HepG2 (cell line): ENCODE data around the gene MEF2D. TPM values are rescaled to one million over a fixed set of nuclear protein-coding genes. Genes with fewer than 3 reads are reported as not detected.
A peak's percentile ranks its signal among the peaks of the same experiment; 100 is the strongest.

Experiments used
- ATAC-seq: fragments of 200-7000 bp; cut with Tn5 transposase; 3 replicates; pipeline ENCODE4 v1.9.1; 2020; ENCODE audit warnings: mild to moderate bottlenecking, moderate library complexity
- BruUV-seq: library from RNA; stranded (reverse); fragments of 400-500 nt; replicated peaks from 2 replicates; lab custom pipeline; 2021; lab: Mats Ljungman, UMichigan
- CTCF ChIA-PET: fragments of 300-600 bp; formaldehyde crosslinking; extraction: SDS; loops from one replicate; lab custom pipeline; 2021; ENCODE audit warnings: low total read pairs, inconsistent platforms, low intra/inter-chr PET ratio; lab: Yijun Ruan, JAX
- POLR2A ChIA-PET: fragments of 350-600 bp; sonication (Branson Sonifier 250); formaldehyde crosslinking; loops from one replicate; lab custom pipeline; 2020; ENCODE audit warnings: antibody characterized with exemption, inconsistent platforms; lab: Yijun Ruan, JAX
- DNase-seq: peaks from one replicate; pipeline ENCODE4 v3.0.0-alpha.2; 2015; ENCODE audit warnings: low spot score
- FAIRE-seq: peaks from 3 replicates; lab custom pipeline; 2011; peaks lifted over from hg19 to GRCh38; lab: Jason Lieb, UNC
- H2AFZ ChIP-seq: one replicate; pipeline ENCODE4 v1.6.1; 2011; ENCODE audit warnings: low read length, inconsistent platforms
- H3K27ac ChIP-seq: fragments of 300-600 bp; 3 replicates; pipeline ENCODE4 v1.8.0; 2011; ENCODE audit warnings: mixed run types, mild to moderate bottlenecking, mixed read lengths, low read length, inconsistent platforms; ENCODE audit not compliant: insufficient read depth; ENCODE audit errors: extremely low read length
- H3K27me3 ChIP-seq, 2 experiments: fragments of 200-600 bp in 1 of 2; 2 replicates in 1 of 2; 3 replicates in 1 of 2; pipeline versions ENCODE4 v1.6.0 to v1.8.0; 2011; ENCODE audit warnings: low read length in 2 of 2, mild to moderate bottlenecking in 2 of 2, moderate library complexity in 2 of 2, inconsistent platforms in 1 of 2; ENCODE audit not compliant: insufficient read depth in 2 of 2, control insufficient read depth in 1 of 2
- H3K36me3 ChIP-seq, 2 experiments: fragments of 200-600 bp in 1 of 2; replicated peaks in 1 of 2; 2 replicates in 1 of 2; 3 replicates in 1 of 2; pipeline versions ENCODE4 v1.5.1 to v1.8.0; 2011; ENCODE audit warnings: low read length in 2 of 2, inconsistent platforms in 1 of 2; ENCODE audit not compliant: insufficient read depth in 2 of 2, control insufficient read depth in 1 of 2
- H3K4me1 ChIP-seq: 2 replicates; pipeline ENCODE4 v1.5.1; 2012; ENCODE audit warnings: low read length, inconsistent platforms; ENCODE audit not compliant: insufficient read depth
- H3K4me2 ChIP-seq: 2 replicates; pipeline ENCODE4 v1.6.0; 2011; ENCODE audit warnings: low read depth, low read length, inconsistent platforms
- H3K4me3 ChIP-seq, 3 experiments: fragments of 200-600 bp in 1 of 3; sonication (generic), shearing (Covaris generic) in 1 of 3; replicated peaks in 1 of 3; 2 replicates each; pipeline ENCODE4 v1.5.1; 2011 to 2016; ENCODE audit warnings: low read length in 3 of 3, inconsistent platforms in 2 of 3, low read depth in 2 of 3, mild to moderate bottlenecking in 2 of 3, control low read depth in 1 of 3, mixed read lengths in 1 of 3; ENCODE audit not compliant: insufficient read depth in 1 of 3
- H3K79me2 ChIP-seq: one replicate; pipeline ENCODE4 v1.6.1; 2011; ENCODE audit warnings: low read length, inconsistent platforms; ENCODE audit not compliant: insufficient read depth
- H3K9ac ChIP-seq: 2 replicates; pipeline ENCODE4 v1.6.0; 2011; ENCODE audit warnings: mild to moderate bottlenecking, low read depth, low read length, inconsistent platforms; ENCODE audit not compliant: insufficient read depth
- H3K9me3 ChIP-seq: 2 replicates; pipeline ENCODE4 v1.5.1; 2012; ENCODE audit warnings: mild to moderate bottlenecking, low read length
- H4K20me1 ChIP-seq: 2 replicates; pipeline ENCODE4 v1.6.0; 2011; ENCODE audit warnings: inconsistent platforms, mild to moderate bottlenecking, low read length, moderate library complexity; ENCODE audit not compliant: insufficient read depth
- FOXM1 ChIP-seq: sonication (generic); formaldehyde crosslinking; IDR thresholded peaks from 2 replicates; pipeline ENCODE4 v1.5.0; 2020; ENCODE audit warnings: missing genetic modification reagents
- GABPA ChIP-seq, 2 experiments: IDR thresholded peaks; 2 replicates each; pipeline ENCODE4 v1.6.1; 2011 to 2016; ENCODE audit warnings: low read depth in 2 of 2, low read length in 1 of 2, missing biosample characterization in 1 of 2, missing genetic modification characterization in 1 of 2
- HNF1A ChIP-seq, 2 experiments: sonication (generic) in 1 of 2; formaldehyde crosslinking in 1 of 2; IDR thresholded peaks; 2 replicates each; pipeline versions ENCODE4 v1.4.0 to v1.6.1; 2016 to 2020; ENCODE audit warnings: borderline replicate concordance in 1 of 2, low read depth in 1 of 2, mild to moderate bottlenecking in 1 of 2, missing genetic modification reagents in 1 of 2
- PHB2 ChIP-seq: fragments of 450-650 bp; IDR thresholded peaks from 2 replicates; pipeline ENCODE4 v1.6.1; 2018; ENCODE audit not compliant: partially characterized antibody
- SNRNP70 ChIP-seq: fragments of 200-400 bp; formaldehyde crosslinking; IDR thresholded peaks from 2 replicates; pipeline ENCODE4 v1.6.1; 2017; ENCODE audit warnings: mild to moderate bottlenecking, low read depth, low read length, moderate library complexity
- ZIK1 ChIP-seq: sonication (generic); formaldehyde crosslinking; IDR thresholded peaks from 2 replicates; pipeline ENCODE4 v1.5.0; 2020; ENCODE audit warnings: mild to moderate bottlenecking, low read depth, missing genetic modification reagents, borderline replicate concordance
- ZNF563 ChIP-seq: sonication (generic); formaldehyde crosslinking; IDR thresholded peaks from 2 replicates; pipeline ENCODE4 v1.8.0; 2022; ENCODE audit warnings: mild to moderate bottlenecking, moderate library complexity, missing genetic modification reagents
- ZSCAN21 ChIP-seq: sonication (generic); formaldehyde crosslinking; IDR thresholded peaks from 2 replicates; pipeline ENCODE4 v1.8.0; 2022; ENCODE audit warnings: mild to moderate bottlenecking, missing genetic modification reagents, moderate library complexity, borderline replicate concordance
- WGBS: methylation state at CpG from one replicate; pipeline ENCODE4 v1.1.6; 2017; ENCODE audit warnings: low lambda C conversion rate; 5-methylcytosine and 5-hydroxymethylcytosine counted together
- in situ Hi-C: cut with HindIII; loops from 2 replicates; pipeline ENCODE4 v1.10.0; 2017; ENCODE audit warnings: low pct_unique_long_range_greater_than_20kb; ENCODE audit not compliant: extremely low pct_ligation_motif_present
- intact Hi-C: fragments of 100-400 bp; cut with micrococcal nuclease; formaldehyde crosslinking; loops from one replicate; pipeline ENCODE4 v1.10.0; 2022; ENCODE audit not compliant: unreplicated experiment
- polyA plus RNA-seq, 8 experiments: library from polyadenylated mRNA; depleted of rRNA in 3 of 8; stranded (reverse) in 7 of 8; unstranded in 1 of 8; fragments of >200 nt; fragmentation: Illumina TruSeq in 4 of 8; extraction: Trizol in 4 of 8; gene quantifications; 2 replicates each; pipeline versions ENCODE4 v1.2.1 to v1.2.3, GENCODE V29; 2011 to 2016; ENCODE audit warnings: low read depth in 4 of 8, missing spikeins in 1 of 8, mixed read lengths in 1 of 8; ENCODE audit not compliant: insufficient read depth in 1 of 8
- total RNA-seq, 5 experiments: library from RNA; depleted of rRNA; stranded (reverse); fragments of >200 nt; fragmentation: Illumina TruSeq; extraction: Trizol; gene quantifications; 2 replicates each; pipeline ENCODE4 v1.2.3, GENCODE V29; 2016; ENCODE audit warnings: low read depth in 1 of 5
- TF ChIP-seq, protein P1 (sequence below): sonication (generic); formaldehyde crosslinking; IDR thresholded peaks from 2 replicates; pipeline ENCODE4 v1.5.1; 2020; ENCODE audit warnings: missing genetic modification reagents, mild to moderate bottlenecking, borderline replicate concordance
- TF ChIP-seq, protein P2 (sequence below): sonication (generic); formaldehyde crosslinking; IDR thresholded peaks from 2 replicates; pipeline ENCODE4 v1.4.0; 2020; ENCODE audit warnings: low read depth, missing genetic modification reagents

Gene MEF2D
- total and polyA plus RNA-seq, 2 of the 13 experiments (the other 11 are each of a cell fraction or from before 2014, with no cell fraction given), result 1.6 to 3.9 TPM

DNA sequence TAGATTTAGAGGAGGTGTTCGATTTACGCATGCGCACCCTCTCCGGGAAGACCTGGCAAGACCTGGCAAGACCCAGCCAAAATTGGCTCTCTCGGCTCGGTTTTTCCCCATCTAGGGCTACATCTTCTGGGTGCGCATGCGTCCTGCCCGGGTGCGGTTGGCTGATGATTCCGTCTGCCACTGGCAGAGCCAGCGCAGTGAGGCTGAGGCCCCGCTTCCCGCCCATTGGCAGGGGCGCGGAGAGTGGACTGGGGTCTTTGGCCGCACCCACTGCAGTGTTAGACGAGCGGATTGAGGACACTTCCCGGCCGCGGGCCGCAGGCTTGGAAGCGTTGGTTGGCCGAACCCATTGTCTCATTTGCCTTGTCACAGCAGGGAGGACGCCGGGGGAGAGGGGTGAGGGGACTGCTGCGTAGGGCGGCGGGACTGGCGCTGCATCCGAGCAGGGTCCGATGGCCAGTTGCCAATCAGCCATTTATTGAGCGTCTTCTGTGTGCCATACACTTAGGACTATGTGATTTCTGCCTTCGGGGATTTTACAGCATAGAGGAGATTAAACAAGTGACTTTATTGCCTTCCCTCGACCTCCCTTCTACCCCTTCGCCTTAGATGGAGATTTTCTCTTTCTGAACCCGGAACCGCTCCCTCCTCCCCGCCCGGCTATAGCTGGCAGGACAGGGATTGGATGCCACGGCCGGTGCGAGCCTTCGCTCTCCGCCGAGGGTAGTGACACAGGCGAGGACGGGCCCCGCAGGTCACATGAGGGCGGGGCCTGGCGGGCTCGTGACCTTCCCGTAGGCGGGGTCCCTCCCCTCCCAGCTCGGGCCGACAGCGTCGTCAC is 43.7 kb downstream of the MEF2D start (continued):
- TF ChIP-seq FOXM1 (CRISPR knock-in tag) (no peak), ZIK1 (CRISPR knock-in tag) (peak; percentile 49), GABPA (IDR thresholded peaks at IDR 0.05; ENCODE audit: low read depth, low read length) (peak; percentile 7; the same call in 1 of the 2 replicates), GABPA (CRISPR knock-in tag; IDR thresholded peaks at IDR 0.05; ENCODE audit: low read depth) (peak; percentile 71), SNRNP70 (no peak), ZNF563 (CRISPR knock-in tag) (0 out of 2 replicates have a peak, but pooled peaks have one; percentile 14)
- TF ChIP-seq, protein P1, sequence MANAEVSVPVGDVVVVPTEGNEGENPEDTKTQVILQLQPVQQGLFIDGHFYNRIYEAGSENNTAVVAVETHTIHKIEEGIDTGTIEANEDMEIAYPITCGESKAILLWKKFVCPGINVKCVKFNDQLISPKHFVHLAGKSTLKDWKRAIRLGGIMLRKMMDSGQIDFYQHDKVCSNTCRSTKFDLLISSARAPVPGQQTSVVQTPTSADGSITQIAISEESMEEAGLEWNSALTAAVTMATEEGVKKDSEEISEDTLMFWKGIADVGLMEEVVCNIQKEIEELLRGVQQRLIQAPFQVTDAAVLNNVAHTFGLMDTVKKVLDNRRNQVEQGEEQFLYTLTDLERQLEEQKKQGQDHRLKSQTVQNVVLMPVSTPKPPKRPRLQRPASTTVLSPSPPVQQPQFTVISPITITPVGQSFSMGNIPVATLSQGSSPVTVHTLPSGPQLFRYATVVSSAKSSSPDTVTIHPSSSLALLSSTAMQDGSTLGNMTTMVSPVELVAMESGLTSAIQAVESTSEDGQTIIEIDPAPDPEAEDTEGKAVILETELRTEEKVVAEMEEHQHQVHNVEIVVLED (CRISPR knock-in tag), result peak; percentile 50; the same call in 1 of the 2 replicates

- Histone ChIP-seq H2AFZ (no peak overlapping the region), H4K20me1 (no peaks in the 10 kb centered on the region), H3K4me2 (no peak overlapping the region), H3K27ac (no peak overlapping the region), H3K27me3 (0 out of 5 replicates have a peak, but pooled peaks cover 0 to 2% of the 10 kb centered on the region in 2 experiments), H3K9ac (no peak overlapping the region), H3K4me3 (no peak overlapping the region), H3K79me2 (no peaks in the 10 kb centered on the region), H3K9me3 (no peaks in the 10 kb centered on the region), H3K36me3 (no peaks in the 10 kb centered on the region), H3K4me1 (peaks cover 54% of the 10 kb centered on the region)
- WGBS, result 21% methylated on average over 7 of the region's 7 CpGs
- in situ Hi-C loops (loop anchor here (5.0 kb wide), 1 partner anchor 47 kb away; the partner anchor contains the start of gene MEF2D), intact Hi-C loops (no loop called here)
- no peak for ATAC-seq
- DNase-seq, result no peak
- ChIA-PET POLR2A (no interaction called here), CTCF (interaction anchor here (2.0 kb wide), 1 partner anchor 25 kb away, joined by 7 read pairs; no protein-coding TSS in a partner anchor)
- no peak for FAIRE-seq
- no TSS peak for BruUV-seq
- no peak for TF ChIP-seq HNF1A (IDR thresholded peaks at IDR 0.05; ENCODE audit: low read depth)
- no peak for TF ChIP-seq HNF1A (CRISPR knock-in tag; IDR thresholded peaks at IDR 0.05; ENCODE audit: borderline replicate concordance)
- TF ChIP-seq, protein P2, sequence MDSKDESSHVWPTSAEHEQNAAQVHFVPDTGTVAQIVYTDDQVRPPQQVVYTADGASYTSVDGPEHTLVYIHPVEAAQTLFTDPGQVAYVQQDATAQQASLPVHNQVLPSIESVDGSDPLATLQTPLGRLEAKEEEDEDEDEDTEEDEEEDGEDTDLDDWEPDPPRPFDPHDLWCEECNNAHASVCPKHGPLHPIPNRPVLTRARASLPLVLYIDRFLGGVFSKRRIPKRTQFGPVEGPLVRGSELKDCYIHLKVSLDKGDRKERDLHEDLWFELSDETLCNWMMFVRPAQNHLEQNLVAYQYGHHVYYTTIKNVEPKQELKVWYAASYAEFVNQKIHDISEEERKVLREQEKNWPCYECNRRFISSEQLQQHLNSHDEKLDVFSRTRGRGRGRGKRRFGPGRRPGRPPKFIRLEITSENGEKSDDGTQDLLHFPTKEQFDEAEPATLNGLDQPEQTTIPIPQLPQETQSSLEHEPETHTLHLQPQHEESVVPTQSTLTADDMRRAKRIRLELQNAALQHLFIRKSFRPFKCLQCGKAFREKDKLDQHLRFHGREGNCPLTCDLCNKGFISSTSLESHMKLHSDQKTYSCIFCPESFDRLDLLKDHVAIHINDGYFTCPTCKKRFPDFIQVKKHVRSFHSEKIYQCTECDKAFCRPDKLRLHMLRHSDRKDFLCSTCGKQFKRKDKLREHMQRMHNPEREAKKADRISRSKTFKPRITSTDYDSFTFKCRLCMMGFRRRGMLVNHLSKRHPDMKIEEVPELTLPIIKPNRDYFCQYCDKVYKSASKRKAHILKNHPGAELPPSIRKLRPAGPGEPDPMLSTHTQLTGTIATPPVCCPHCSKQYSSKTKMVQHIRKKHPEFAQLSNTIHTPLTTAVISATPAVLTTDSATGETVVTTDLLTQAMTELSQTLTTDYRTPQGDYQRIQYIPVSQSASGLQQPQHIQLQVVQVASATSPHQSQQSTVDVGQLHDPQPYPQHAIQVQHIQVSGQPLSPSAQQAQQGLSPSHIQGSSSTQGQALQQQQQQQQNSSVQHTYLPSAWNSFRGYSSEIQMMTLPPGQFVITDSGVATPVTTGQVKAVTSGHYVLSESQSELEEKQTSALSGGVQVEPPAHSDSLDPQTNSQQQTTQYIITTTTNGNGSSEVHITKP (CRISPR knock-in tag), result no peak
- TF ChIP-seq ZSCAN21 (CRISPR knock-in tag), result no peak
- no peak for TF ChIP-seq PHB2
Measured at GRCh38 chr1:156455362-156455761, 45.2 kb downstream of the MEF2D start.
